Activated naive CD8-positive, alpha-beta T cell treated with anti-CD3 and anti-CD28 coated beads, Interleukin-2, amount 50 U/mL, for 24 hours (primary cell): ENCODE measurements around the gene MTHFD1.
"Not testable (repeated sequence)": the region's sequence is repeated elsewhere in the genome, so short reads cannot be mapped to it uniquely, and the experiment has no call there.

ENCODE experiments used
- ATAC-seq: fragments of 150-1000 bp; cut with Tn5 transposase; one replicate; pipeline ENCODE4 v1.10.0; 2021
- DNase-seq: peaks from one replicate; pipeline ENCODE4 v3.0.0; 2021
- H3K27ac Mint-ChIP-seq: one replicate; pipeline ENCODE4 v1.8.0; 2021; ENCODE audit warnings: mild to moderate bottlenecking, mixed read lengths
- H3K27me3 Mint-ChIP-seq: one replicate; pipeline ENCODE4 v1.8.0; 2021; ENCODE audit warnings: mixed read lengths
- H3K36me3 Mint-ChIP-seq: one replicate; pipeline ENCODE4 v1.8.0; 2021; ENCODE audit warnings: low read depth, mixed read lengths
- H3K4me1 Mint-ChIP-seq: one replicate; pipeline ENCODE4 v1.8.0; 2021; ENCODE audit warnings: mixed read lengths
- H3K4me3 Mint-ChIP-seq: one replicate; pipeline ENCODE4 v1.8.0; 2021; ENCODE audit warnings: mild to moderate bottlenecking, moderate library complexity, mixed read lengths
- H3K9me3 Mint-ChIP-seq: one replicate; pipeline ENCODE4 v1.8.0; 2021; ENCODE audit warnings: mixed read lengths

MTHFD1 gene

DNA sequence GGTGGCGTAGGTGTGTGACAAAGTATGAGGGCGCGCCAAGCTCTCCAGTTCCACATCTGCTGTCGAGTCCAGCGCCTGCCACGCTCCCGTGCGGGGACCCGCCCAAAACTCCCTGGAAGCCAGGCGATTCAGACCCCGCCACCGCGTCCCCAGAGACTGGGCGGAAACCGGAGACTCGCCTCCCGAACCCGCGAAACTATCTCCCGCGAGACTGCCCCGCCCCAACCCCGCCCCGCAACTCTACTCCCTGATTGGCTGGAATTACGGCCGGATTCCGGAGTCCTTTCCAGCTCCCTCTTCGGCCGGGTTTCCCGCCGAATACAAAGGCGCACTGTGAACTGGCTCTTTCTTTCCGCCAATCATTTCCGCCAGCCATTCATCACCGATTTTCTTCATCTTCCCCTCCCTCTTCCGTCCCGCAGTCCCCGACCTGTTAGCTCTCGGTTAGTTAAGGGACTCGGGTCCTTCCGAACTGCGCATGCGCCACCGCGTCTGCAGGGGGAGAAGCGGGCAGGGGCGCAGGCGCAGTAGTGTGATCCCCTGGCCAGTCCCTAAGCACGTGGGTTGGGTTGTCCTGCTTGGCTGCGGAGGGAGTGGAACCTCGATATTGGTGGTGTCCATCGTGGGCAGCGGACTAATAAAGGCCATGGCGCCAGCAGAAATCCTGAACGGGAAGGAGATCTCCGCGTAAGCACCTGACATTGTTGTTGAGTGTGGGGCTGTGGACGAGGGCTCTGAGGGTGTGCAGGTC lies at the start of gene MTHFD1:
Gene MTHFD1, plus strand, starts transcription at position 572 of the 751 bp plus-strand sequence. Its CDS starts 75 bp downstream, at position 647.
- Mint-ChIP-seq H3K4me3 (peak within 1 kb of the TSS; percentile 89), H3K36me3 (peaks cover 38% of the 10 kb centered on the region)

DNA sequence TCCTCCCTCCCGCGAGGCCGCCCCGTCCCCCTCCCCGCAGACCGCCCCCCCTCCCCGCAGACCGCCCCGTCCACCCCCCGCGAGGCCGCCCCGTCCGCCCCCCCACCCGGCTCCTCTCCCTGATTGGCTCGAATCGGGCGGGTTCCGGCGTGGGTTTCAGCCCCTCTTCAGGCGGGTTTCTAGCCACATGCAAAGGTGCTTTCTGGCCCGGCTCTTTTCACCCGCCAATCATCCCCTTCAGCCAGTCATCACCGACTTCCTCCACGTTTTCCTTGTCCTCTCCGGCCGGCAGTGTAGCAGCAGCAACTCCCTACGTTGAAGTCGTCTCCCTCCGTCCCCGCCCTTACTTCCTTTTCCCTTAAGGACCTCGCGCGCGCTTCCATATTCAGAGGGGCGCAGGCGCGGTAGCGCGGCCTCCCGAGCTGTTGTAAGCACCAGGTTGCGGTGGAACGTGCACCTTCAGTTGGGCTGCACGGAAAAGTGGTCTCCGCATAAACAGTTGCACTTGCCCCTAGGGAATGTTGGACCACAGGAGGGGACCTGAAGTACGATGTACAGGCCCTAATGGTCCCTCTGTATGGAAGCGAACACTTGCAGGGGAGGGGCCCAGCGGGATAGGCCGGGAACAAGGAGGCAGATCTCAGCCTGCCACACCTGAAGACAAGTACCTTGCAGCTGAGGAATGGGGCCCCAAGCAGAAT lies 49.4 kb upstream of the MTHFD1 start:
- Mint-ChIP-seq H3K27ac (peak overlapping the region; percentile 94), H3K36me3 (peaks cover 6% of the 10 kb centered on the region), H3K4me1 (peaks cover 24% of the 10 kb centered on the region), H3K27me3 (no peaks in the 10 kb centered on the region), H3K4me3 (peak overlapping the region; percentile 92), H3K9me3 (peaks cover 9% of the 10 kb centered on the region)
- DNase-seq: peak; percentile 90
- peak; percentile 94 for ATAC-seq

More for the DNA sequence above, at the start of gene MTHFD1:
- DNase-seq (peak; percentile 98), ATAC-seq (peak; percentile 95)
- H3K27me3 Mint-ChIP-seq: peaks cover 2% of the 10 kb centered on the region
- H3K4me1 Mint-ChIP-seq: peaks cover 38% of the 10 kb centered on the region
- no peaks in the 10 kb centered on the region for H3K9me3 Mint-ChIP-seq
- H3K27ac Mint-ChIP-seq: peak within 1 kb of the TSS; percentile 100

DNA sequence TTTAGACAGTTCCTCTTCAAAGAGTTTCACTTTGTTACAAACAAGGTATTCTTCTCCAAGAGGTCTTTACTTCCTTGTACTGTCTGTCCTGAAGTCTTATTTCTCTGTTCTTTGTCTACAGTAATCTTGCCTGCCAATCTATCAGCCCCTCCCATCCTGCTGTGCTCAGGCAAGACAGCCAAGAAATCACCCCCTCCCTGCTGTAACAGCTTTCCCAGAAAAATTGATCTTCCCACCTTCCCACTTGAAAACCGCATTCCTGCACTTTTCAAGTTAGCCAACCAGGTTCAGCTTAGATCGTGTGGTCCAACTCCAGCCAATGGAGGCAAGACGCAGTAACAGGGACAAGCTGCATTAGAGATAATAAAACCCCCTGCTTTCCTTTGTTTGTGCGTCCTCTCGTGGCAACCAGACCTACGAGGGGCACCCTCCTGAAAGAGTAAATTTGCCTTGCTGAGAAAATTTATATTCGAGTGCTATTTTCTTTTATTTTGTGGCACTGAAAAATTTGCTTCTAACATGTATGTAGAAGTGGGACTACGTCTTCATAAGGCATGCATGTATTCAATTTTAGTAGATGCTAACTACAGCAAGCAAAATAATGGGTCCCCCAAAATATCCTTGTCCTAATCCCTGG lies 47.5 kb upstream of the MTHFD1 start:
- H3K4me3 Mint-ChIP-seq: no peak overlapping the region
- H3K27ac Mint-ChIP-seq: no peak overlapping the region
- ATAC-seq: no peak
- H3K36me3 Mint-ChIP-seq: peaks cover 6% of the 10 kb centered on the region
- H3K9me3 Mint-ChIP-seq: peaks cover 9% of the 10 kb centered on the region
- H3K4me1 Mint-ChIP-seq: peaks cover 24% of the 10 kb centered on the region
- DNase-seq: no peak
- peaks cover 2% of the 10 kb centered on the region for H3K27me3 Mint-ChIP-seq

DNA sequence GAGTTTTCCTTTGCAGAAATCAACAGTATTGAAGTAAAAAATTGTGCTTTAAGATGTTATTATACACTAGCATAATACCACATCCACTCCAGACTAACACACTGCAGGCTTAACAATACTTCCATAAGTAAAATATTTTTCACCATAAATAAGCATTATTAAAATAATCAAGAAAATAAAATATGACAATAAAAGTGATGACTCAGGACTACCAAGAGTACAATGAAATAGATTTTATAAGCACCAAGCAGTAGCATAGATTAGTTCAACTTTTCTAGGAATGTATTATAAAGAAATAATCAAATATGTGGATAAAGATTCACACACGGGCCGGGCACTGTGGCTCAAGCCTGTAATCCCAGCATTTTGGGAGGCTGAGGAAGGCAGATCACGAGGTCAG lies 40.4 kb upstream of the MTHFD1 start:
- Mint-ChIP-seq H3K4me3 (no peak overlapping the region), H3K27me3 (peaks cover 2% of the 10 kb centered on the region), H3K9me3 (no peaks in the 10 kb centered on the region), H3K36me3 (no peaks in the 10 kb centered on the region), H3K27ac (no peak overlapping the region), H3K4me1 (no peaks in the 10 kb centered on the region)
- DNase-seq (no peak), ATAC-seq (no peak)

DNA sequence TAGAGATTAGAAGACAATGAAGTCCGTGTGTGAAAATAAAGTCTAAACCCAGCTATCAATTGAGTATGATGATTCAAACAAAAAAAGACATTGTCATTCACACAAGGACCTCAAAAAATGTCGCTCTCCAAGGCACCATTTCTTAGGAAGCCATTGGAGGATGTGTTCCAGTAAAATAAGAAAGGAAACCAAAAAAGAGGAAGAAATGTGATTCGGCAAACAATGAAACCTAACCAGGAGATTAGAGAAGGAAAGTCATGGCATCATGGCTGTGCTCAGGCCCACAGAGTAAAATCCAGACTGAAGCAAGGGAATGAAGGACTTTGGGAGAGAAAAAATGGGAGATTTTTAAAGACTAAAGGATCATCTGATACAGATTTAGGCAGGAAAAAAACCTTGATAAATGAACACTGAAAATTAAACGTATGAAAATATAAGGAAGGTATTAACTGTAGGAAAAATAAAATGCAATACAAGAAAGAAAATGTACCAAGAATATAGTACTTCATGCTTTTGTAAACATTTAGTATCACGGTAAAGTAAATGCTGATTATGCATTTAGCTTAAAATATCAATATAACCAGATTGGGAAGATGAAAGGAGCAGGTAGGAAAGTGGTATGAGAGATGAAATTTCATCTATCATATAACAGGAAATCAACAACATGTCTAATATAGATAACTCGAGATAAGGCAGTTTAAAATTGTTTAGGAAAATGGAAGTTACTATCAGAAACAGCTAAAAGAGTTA lies 38.2 kb upstream of the MTHFD1 start:
- Mint-ChIP-seq H3K4me1 (no peaks in the 10 kb centered on the region), H3K4me3 (no peak overlapping the region), H3K36me3 (no peaks in the 10 kb centered on the region), H3K27me3 (no peaks in the 10 kb centered on the region), H3K9me3 (no peaks in the 10 kb centered on the region), H3K27ac (no peak overlapping the region)
- DNase-seq: no peak
- no peak for ATAC-seq

DNA sequence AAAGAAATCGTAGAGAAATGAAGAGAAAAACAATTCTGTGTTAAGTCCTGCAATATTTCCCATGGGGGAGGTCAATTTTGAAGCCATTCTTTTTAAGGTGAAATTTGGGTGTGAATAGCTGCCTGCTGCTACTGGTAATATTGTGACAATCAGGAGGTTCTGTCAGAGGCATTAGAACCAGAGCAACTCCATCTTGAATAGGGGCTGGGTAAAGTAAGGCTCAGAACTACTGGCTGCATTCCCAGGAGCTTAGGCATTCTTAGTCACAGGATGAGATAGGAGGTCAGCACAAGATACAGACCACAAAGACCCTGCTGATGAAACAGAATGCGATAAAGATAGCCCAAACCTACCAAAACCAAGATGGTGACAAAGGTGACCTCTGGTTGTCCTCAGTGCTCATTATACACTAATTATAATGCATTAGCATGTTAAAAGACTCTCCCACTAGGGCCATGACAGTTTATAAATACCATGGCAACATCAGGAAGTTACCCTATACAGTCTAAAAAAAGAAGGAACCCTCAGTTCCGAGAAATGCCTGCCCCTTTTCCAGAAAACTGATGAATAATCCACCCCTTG lies 24.8 kb upstream of the MTHFD1 start:
- ATAC-seq (no peak), DNase-seq (no peak)
- no peak overlapping the region for H3K27ac Mint-ChIP-seq
- no peaks in the 10 kb centered on the region for H3K4me1 Mint-ChIP-seq
- H3K4me3 Mint-ChIP-seq: no peak overlapping the region
- H3K27me3 Mint-ChIP-seq: no peaks in the 10 kb centered on the region
- no peaks in the 10 kb centered on the region for H3K9me3 Mint-ChIP-seq
- no peaks in the 10 kb centered on the region for H3K36me3 Mint-ChIP-seq

DNA sequence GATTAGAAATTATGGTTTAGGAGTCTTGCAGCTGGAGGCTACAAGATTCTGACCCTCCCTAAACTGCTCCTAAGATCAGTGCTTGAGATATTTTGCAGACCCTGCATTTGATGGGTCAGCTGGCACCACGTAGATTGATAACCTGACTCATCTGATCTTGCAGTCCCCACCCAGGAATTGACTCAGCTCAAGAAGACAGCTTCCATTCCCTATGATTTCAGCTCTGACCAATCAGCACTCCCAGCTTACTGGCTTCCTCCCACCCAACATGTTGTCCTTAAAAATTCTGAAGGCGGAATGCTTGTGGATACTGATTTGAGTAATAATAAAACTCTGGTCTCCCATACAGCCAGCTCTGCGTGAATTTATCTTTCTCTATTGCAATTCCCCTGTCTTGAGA lies 23.2 kb upstream of the MTHFD1 start:
- H3K4me3 Mint-ChIP-seq: no peak overlapping the region
- no peak overlapping the region for H3K27ac Mint-ChIP-seq
- DNase-seq (no peak), ATAC-seq (no peak)
- no peaks in the 10 kb centered on the region for H3K4me1 Mint-ChIP-seq
- no peaks in the 10 kb centered on the region for H3K36me3 Mint-ChIP-seq
- H3K9me3 Mint-ChIP-seq: no peaks in the 10 kb centered on the region
- no peaks in the 10 kb centered on the region for H3K27me3 Mint-ChIP-seq

DNA sequence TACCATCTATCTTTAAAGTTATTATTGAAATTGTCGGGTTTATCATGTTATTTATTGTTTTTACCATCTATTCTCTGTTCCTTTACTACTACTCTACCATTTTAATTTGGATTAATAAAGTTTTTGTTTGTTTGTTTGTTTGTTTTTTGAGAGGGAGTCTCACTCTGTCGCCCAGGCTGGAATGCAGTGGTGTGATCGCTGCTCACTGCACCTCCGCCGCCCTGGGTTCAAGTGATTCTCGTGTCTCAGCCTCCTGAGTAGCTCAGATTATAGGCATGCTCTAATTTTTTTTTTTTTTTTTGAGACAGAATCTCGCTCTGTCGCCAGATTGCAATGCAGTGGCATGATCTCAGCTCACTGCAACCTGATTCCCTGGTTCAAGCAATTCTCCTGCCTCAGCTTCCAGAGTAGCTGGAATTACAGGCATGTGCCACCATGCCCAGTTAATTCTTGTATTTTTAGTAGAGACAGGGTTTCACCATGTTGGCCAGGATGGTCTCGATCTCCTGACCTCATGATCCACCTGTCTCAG lies 22.7 kb upstream of the MTHFD1 start:
- H3K9me3 Mint-ChIP-seq, H3K27me3 Mint-ChIP-seq, H3K4me3 Mint-ChIP-seq, H3K4me1 Mint-ChIP-seq, H3K27ac Mint-ChIP-seq, DNase-seq, H3K36me3 Mint-ChIP-seq, ATAC-seq: not testable (repeated sequence)

DNA sequence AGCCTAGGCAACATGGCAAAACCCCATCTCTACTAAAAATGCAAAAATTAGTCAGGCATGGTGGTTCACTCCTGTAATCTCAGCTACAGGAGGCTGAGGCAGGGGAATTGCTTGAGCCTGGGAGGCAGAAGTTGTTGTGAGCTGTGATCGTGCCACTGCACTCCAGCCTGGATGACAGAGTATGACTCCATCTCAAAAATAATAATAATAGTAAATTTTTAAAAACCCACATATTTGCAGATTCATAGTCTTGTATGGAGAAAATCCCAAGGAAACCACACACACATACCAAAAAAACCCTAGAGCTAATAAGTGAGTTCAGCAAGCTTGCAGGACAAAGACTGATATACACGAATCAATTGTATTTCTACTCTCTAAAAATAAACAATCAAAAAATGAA lies 19.0 kb upstream of the MTHFD1 start:
- H3K27ac Mint-ChIP-seq: no peak overlapping the region
- DNase-seq: no peak
- no peaks in the 10 kb centered on the region for H3K9me3 Mint-ChIP-seq
- no peak for ATAC-seq
- no peaks in the 10 kb centered on the region for H3K36me3 Mint-ChIP-seq
- H3K4me1 Mint-ChIP-seq: no peaks in the 10 kb centered on the region
- H3K4me3 Mint-ChIP-seq: no peak overlapping the region
- no peaks in the 10 kb centered on the region for H3K27me3 Mint-ChIP-seq

DNA sequence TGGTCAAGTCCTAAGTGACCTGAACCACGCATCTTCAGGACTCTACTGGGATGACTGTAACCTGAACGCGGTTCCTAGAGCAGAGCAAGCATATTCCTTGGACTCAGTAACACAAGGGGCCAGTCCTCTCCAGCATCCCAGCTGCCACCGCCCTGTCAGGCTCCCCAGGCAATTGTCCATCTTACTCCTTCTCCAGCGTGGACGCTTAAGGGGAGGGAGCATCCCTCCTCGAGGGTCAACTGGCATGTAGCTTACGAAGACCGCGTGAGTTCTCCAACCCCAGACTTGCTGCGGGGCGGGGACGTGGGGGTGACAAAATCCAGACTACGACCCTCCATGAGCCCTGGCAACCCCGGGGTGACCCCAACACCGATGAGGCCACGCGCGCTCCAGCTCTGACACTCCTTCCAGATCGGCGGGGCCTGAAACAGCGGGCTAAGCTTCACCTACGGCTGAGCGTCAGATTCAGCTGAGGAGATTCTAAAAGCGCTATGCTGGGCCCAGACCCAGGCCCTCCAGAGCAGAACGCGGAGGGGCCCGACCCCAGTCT lies 846 bp upstream of the MTHFD1 start:
- Mint-ChIP-seq H3K27me3 (peaks cover 2% of the 10 kb centered on the region), H3K9me3 (no peaks in the 10 kb centered on the region), H3K4me3 (peak overlapping the region; percentile 89), H3K36me3 (peaks cover 31% of the 10 kb centered on the region), H3K27ac (peak overlapping the region; percentile 100), H3K4me1 (peaks cover 35% of the 10 kb centered on the region)
- ATAC-seq: no peak
- DNase-seq: no peak

DNA sequence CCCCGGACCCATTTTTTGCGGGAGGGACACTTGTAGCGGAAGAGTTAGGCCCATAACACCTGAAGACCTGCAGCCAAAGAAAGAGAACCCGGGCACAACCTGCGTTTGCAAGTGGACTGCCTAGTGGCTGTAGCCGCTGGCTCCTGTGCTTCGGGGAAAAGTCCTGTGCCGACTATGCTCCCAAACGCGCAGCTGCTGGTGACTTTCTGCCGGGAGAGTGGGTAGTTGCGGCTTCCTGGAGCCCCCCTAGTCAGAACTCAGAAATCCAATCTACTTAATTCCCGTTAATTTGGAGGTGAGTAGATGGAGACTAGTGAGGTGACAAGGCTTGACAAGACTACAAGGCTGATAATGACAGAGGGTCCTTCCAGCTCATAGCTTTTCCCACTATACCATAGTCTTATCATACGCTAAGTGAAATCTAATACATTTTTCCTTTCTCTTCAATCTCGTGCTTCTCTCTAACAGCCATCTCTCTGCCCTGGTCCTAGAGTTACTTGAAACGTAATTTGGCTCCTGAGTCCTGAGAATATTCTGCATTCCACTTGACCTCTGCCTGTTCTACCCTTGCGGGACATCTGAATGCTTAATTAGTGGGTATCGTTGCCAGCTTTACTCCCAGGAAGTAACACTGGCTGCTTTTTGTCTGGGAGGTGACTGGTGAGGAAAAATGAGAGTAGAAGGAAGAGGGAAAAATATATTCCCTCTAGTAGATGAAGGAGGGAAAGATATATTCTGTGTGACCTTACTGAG lies 556 bp downstream of the MTHFD1 start:
- DNase-seq (peak; percentile 44), ATAC-seq (peak; percentile 15)
- peaks cover 2% of the 10 kb centered on the region for H3K27me3 Mint-ChIP-seq
- peak overlapping the region; percentile 100 for H3K27ac Mint-ChIP-seq
- H3K4me3 Mint-ChIP-seq: peak overlapping the region; percentile 89
- H3K4me1 Mint-ChIP-seq: peaks cover 42% of the 10 kb centered on the region
- peaks cover 43% of the 10 kb centered on the region for H3K36me3 Mint-ChIP-seq
- no peaks in the 10 kb centered on the region for H3K9me3 Mint-ChIP-seq

DNA sequence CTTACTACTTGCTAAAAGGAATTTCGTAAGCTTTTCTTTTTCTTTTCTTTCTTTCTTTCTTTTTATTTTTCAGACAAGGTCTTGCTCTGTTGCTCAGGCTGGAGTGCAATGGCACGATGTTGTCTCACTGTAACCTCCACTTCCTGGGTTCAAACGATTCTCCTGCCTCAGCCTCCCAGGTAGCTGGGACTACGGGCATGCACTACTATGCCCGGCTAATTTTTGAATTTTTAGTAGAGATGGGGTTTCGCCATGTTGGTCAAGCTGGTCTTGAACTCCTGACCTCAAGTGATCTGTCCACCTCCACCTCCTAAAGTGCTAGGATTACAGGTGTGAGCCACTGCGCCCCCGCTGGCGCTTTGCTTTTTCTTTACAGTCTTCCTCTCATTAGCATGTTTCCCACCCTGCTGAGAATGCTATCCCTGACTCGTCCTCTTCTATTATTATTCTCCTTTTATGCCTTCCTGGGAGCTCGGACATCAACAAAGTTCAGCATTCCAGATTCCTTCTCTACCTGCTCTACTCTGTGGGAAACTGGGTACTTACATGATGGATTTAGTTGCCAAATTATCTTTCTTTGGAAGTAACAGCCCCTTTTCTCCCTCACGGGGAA lies 3.1 kb downstream of the MTHFD1 start:
- Mint-ChIP-seq H3K4me1 (peaks cover 40% of the 10 kb centered on the region), H3K27ac (no peak overlapping the region), H3K4me3 (peak overlapping the region; percentile 33), H3K27me3 (peaks cover 2% of the 10 kb centered on the region), H3K9me3 (no peaks in the 10 kb centered on the region), H3K36me3 (peaks cover 47% of the 10 kb centered on the region)
- ATAC-seq: no peak
- no peak for DNase-seq

DNA sequence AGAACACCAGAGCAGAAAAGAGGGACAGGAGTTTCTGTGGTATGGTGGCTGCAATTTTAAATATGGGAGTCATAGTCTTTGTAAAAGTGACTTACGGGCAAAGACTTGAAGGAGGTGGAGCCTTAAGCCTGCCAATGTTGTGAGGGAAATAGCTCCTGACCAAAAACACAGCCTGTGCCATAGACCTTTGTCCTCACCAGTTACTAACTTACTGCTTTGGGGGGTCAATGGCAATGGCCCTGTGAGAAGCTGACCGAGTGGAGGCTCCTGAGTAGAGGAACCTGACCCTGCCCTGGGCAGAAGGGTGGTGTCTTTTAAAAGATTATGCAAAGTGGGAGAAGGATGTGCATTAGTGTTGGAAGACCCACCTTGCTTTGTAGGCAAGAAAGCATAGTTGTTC lies 3.8 kb downstream of the MTHFD1 start:
- Mint-ChIP-seq H3K27ac (no peak overlapping the region), H3K4me1 (peaks cover 38% of the 10 kb centered on the region), H3K4me3 (peak overlapping the region; percentile 10), H3K27me3 (peaks cover 2% of the 10 kb centered on the region), H3K36me3 (peaks cover 47% of the 10 kb centered on the region), H3K9me3 (no peaks in the 10 kb centered on the region)
- ATAC-seq (no peak), DNase-seq (no peak)
